BJ (cell line): ENCODE results near the gene KRT79. TPM values are rescaled to one million over a fixed set of nuclear protein-coding genes. Genes with fewer than 3 reads are reported as not detected.

Source experiments
- CTCF ChIA-PET: fragments of 350-600 bp; formaldehyde crosslinking; extraction: SDS; loops from one replicate; lab custom pipeline; 2021; ENCODE audit warnings: antibody characterized with exemption, inconsistent platforms; lab: Yijun Ruan, JAX
- POLR2A ChIA-PET: fragments of 300-600 bp; sonication (Branson Sonifier 250); formaldehyde crosslinking; extraction: SDS; loops from one replicate; lab custom pipeline; 2021; ENCODE audit warnings: antibody characterized with exemption; lab: Charles Lee
- DNase-seq: peaks from one replicate; pipeline ENCODE4 v3.0.0-alpha.2; 2011; ENCODE audit warnings: low read depth
- H3K27me3 ChIP-seq: 2 replicates; pipeline ENCODE4 v1.6.0; 2011; ENCODE audit warnings: low read length; ENCODE audit not compliant: control insufficient read depth, insufficient read depth
- H3K36me3 ChIP-seq: 2 replicates; pipeline ENCODE4 v1.5.1; 2011; ENCODE audit warnings: low read length; ENCODE audit not compliant: control insufficient read depth, insufficient read depth
- H3K4me3 ChIP-seq: 2 replicates; pipeline ENCODE4 v1.5.1; 2011; ENCODE audit warnings: low read depth, mild to moderate bottlenecking, control low read depth, low read length
- polyA plus RNA-seq: library from polyadenylated mRNA; depleted of rRNA; stranded (reverse); fragments of >200 nt; gene quantifications from 2 replicates; pipeline ENCODE4 v1.2.3, GENCODE V29; 2011
- TF ChIP-seq, protein P1 (sequence below): IDR thresholded peaks from 2 replicates; pipeline ENCODE4 v1.5.1; 2011; ENCODE audit warnings: low read depth, mild to moderate bottlenecking, control low read depth, inconsistent platforms, low read length, moderate library complexity; ENCODE audit not compliant: insufficient read depth

Gene KRT79
- polyA plus RNA-seq, 1 experiment: not detected

DNA sequence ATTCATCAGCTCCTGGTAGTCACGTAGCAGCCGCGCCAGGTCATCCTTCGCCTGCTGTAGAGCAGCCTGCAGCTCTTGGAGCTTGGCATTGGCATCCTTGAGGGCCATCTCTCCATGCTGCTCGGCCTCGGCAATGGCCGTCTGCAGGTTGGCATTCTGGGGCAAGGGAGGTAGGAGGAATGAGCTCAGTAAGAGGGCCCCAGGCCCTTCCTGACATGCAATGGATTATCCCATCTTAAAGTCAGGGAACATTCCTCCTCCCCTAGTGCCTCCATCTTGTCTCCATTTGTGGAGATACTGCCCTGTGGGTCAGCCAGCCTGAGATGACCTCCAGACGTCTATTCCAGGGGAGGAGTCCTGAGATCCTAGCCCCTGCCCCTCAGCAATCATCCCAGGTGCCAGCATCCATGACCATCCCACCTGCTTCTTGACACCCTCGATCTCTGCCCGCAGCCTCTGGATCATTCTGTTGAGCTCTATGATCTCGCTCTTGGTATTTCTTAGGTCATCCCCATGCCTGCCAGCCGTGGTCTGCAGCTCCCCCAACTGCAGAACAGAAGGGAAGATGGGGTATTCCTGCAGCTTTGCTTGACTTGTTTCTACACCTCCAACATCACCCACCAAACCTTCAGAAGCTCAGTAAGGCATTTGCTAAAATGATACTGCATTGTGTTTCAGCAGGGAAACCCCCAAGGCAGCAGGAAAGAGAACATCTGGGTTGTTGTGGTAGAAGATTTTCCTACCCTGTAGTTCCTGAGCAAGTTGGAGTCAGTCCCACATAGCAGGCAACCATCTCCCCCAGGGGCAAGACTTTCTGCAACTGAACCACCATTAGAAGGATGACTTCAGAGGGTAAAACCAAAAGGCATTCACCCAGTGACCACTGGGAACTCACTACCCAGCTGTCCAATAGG, 42.6 kb downstream of the KRT79 start:
- no peaks in the 10 kb centered on the region for H3K36me3 ChIP-seq
- POLR2A ChIA-PET: no interaction called here
- CTCF ChIA-PET: interaction anchor here (0.8 kb wide), 1 partner anchor 1374 kb away, joined by 3 read pairs; no protein-coding TSS in a partner anchor
- H3K4me3 ChIP-seq: no peak overlapping the region
- DNase-seq: no peak
- TF ChIP-seq, protein P1, sequence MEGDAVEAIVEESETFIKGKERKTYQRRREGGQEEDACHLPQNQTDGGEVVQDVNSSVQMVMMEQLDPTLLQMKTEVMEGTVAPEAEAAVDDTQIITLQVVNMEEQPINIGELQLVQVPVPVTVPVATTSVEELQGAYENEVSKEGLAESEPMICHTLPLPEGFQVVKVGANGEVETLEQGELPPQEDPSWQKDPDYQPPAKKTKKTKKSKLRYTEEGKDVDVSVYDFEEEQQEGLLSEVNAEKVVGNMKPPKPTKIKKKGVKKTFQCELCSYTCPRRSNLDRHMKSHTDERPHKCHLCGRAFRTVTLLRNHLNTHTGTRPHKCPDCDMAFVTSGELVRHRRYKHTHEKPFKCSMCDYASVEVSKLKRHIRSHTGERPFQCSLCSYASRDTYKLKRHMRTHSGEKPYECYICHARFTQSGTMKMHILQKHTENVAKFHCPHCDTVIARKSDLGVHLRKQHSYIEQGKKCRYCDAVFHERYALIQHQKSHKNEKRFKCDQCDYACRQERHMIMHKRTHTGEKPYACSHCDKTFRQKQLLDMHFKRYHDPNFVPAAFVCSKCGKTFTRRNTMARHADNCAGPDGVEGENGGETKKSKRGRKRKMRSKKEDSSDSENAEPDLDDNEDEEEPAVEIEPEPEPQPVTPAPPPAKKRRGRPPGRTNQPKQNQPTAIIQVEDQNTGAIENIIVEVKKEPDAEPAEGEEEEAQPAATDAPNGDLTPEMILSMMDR: no peak
- H3K27me3 ChIP-seq: peaks cover 27% of the 10 kb centered on the region

DNA sequence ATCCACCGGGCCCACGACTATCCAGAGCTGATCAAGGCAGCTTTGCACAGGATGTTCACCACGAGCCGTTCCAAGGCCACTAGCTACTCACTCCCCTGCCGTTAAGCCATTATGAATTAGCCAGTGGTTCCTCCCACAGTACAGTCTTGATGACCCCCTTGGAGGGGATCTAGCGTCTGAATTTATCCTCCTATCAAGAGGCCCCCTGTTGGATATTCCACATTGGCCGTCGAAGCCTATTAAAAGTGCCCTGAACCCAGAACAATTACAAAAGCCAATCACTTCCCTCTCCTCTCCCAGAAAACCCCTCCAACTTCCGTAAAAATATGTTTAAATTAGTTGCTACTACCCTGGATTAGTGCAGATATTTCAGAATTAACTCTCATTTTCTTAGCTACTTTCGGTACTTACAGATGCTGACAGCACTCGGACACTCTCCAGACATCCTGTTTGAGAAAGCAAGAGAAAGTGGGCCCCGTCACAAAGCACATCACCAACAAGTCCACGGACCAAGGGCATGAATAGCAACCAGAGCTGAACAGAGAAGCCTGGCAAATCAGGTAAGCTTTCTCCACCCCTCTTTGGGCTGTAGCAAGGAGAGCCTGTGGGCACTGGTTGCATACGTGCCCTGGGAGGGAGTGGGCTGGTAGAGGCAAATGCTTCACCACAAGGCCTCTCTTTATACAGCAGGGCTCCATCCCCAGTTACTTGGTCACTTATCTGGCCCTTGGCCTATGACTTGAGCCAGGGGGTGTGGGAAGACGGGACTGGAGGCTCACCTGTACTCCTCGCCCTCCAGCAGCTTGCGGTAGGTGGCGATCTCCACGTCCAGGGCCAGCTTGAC, 43.5 kb downstream of the KRT79 start:
- H3K27me3 ChIP-seq: peaks cover 27% of the 10 kb centered on the region
- ChIA-PET POLR2A (no interaction called here), CTCF (interaction anchor here (1.4 kb wide), 1 partner anchor 8 kb away, joined by 3 read pairs; no protein-coding TSS in a partner anchor)
- H3K36me3 ChIP-seq: no peaks in the 10 kb centered on the region
- H3K4me3 ChIP-seq: no peak overlapping the region
- TF ChIP-seq, protein P1: no peak
- DNase-seq: no peak

DNA sequence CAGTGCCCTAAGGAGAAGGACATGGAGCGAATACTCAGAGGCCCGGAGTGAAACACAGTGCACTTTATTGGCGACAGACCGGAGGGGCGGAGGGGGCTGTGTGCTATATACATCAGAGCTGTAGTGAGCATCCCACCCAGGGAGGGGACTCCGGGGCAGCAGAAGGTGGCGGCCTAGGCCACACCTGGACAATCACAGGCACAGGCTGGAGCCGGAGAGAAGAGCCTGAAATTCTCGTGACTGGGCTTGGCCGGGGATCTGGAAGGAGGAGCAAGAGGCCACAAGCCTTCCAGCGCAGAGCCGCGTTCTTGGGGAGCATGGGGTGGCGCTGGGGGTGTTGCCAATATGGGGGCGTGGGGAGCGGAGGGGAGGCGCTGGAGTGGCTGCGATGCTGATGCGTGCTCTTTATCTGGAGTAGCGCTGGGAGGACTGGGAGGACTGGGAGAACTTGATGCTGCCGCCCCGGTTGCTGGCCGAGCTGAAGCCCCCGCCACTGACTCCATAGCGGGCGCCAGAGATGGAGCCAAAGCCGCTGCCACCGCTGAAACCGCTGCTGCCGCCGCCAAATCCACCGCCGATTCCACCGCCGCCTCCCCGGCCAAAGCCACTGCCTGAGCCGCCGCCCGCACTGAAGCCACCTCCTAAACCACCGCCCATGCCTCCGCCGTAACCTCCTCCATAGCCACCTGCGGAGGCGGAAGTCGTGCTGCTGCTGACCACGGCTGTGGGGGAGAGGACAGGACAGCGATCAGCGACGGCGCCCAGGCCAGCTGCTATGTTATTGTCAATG, 44.3 kb downstream of the KRT79 start:
- ChIA-PET CTCF (interaction anchor here (1.4 kb wide), 2 partner anchors 9 to 14 kb away, joined by 3 read pairs; no protein-coding TSS in a partner anchor), POLR2A (no interaction called here)
- peaks cover 30% of the 10 kb centered on the region for H3K27me3 ChIP-seq
- no peaks in the 10 kb centered on the region for H3K36me3 ChIP-seq
- no peak overlapping the region for H3K4me3 ChIP-seq
- no peak for DNase-seq
- TF ChIP-seq, protein P1: no peak

DNA sequence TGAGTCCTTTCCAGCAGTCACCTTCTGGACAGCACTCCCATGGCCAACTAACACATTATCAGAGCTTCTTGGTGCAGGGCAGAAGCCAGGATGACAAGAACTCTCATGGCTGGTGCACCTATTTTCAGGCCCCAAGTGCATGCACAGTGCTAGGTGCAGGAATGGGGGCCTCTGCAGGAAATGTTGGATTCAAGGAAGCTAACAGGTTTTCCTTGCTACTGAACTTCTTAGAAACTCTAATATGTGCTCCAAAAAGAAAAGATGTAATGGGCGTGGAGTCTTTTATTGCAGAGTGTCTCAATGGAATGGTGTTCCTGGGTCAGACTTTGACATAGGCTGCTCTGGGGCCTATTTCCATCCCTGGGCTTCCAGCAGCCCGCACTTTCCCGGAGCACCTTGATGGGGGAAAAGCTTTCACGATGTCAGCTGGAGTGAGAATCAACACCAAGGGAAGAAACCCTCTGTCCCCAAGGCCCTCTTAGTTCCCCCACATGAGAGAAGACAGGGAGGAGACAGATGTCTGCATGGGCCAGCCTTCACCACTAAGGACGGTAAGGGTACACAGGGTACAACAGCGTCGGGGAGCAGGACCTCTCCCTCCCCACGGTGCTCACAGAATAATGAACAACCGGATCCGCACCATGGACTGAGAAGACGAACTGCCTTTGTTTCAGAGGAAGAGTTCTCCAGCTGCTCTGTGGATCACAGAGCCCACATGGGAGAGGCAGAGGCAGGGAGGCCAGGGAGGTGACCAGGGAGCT, 45.1 kb downstream of the KRT79 start:
- H3K36me3 ChIP-seq: no peaks in the 10 kb centered on the region
- H3K27me3 ChIP-seq: peaks cover 30% of the 10 kb centered on the region
- POLR2A ChIA-PET: no interaction called here
- no peak for DNase-seq
- CTCF ChIA-PET: interaction anchor here (1.4 kb wide), 2 partner anchors 9 to 13 kb away, joined by 3 read pairs; no protein-coding TSS in a partner anchor
- no peak overlapping the region for H3K4me3 ChIP-seq
- TF ChIP-seq, protein P1: no peak
